Panc1 (cell line): ENCODE measurements around the gene ALPL. TPM values are rescaled to one million over a fixed set of nuclear protein-coding genes. Genes with fewer than 3 reads are reported as not detected.

Experiments used
- ATAC-seq: fragments of 200-7000 bp; cut with Tn5 transposase; 2 replicates; pipeline ENCODE4 v1.9.1; 2020; ENCODE audit warnings: mild to moderate bottlenecking, moderate library complexity
- BruUV-seq: library from RNA; stranded (reverse); fragments of 400-500 nt; replicated peaks from 2 replicates; lab custom pipeline; 2021; lab: Mats Ljungman, UMichigan
- CTCF ChIA-PET: fragments of 300-600 bp; sonication (Branson Sonifier 250); formaldehyde crosslinking; loops from one replicate; lab custom pipeline; 2022; ENCODE audit warnings: antibody characterized with exemption; lab: Charles Lee
- POLR2A ChIA-PET: fragments of 300-600 bp; sonication (Branson Sonifier 250); formaldehyde crosslinking; loops from one replicate; lab custom pipeline; 2022; ENCODE audit warnings: antibody characterized with exemption; lab: Charles Lee
- DNase-seq: peaks from one replicate; pipeline ENCODE4 v3.0.0-alpha.2; 2010; ENCODE audit warnings: low read depth, low spot score
- H3K27ac ChIP-seq: 2 replicates; pipeline ENCODE4 v1.5.1; 2011; ENCODE audit warnings: mild to moderate bottlenecking, low read length, inconsistent platforms
- H3K27me3 ChIP-seq: fragments of 200-500 bp; sonication (Bioruptor generic); 2 replicates; pipeline ENCODE4 v1.6.0; 2014; ENCODE audit warnings: low read length, inconsistent platforms; ENCODE audit not compliant: control insufficient read depth, insufficient read depth
- H3K36me3 ChIP-seq: fragments of 200-500 bp; sonication (Bioruptor generic); 2 replicates; pipeline ENCODE4 v1.5.1; 2014; ENCODE audit warnings: inconsistent platforms, mild to moderate bottlenecking, low read length, moderate library complexity; ENCODE audit not compliant: control insufficient read depth, insufficient read depth
- H3K4me1 ChIP-seq: 2 replicates; pipeline ENCODE4 v1.5.1; 2011; ENCODE audit warnings: inconsistent platforms, mild to moderate bottlenecking, low read length, moderate library complexity; ENCODE audit not compliant: control insufficient read depth, insufficient read depth
- H3K4me3 ChIP-seq, 2 experiments: 2 replicates each; pipeline ENCODE4 v1.5.1; 2011 to 2012; ENCODE audit warnings: low read depth in 2 of 2, low read length in 2 of 2, mild to moderate bottlenecking in 2 of 2, inconsistent platforms in 1 of 2, moderate library complexity in 1 of 2
- H3K9me3 ChIP-seq: fragments of 200-500 bp; sonication (Bioruptor generic); 2 replicates; pipeline ENCODE4 v1.5.1; 2014; ENCODE audit warnings: low read depth, mild to moderate bottlenecking, inconsistent platforms, low read length, moderate library complexity; ENCODE audit not compliant: control insufficient read depth, insufficient read depth
- CTCF ChIP-seq: fragments of 450-650 bp; IDR thresholded peaks from 2 replicates; pipeline ENCODE4 v1.5.1; 2017; ENCODE audit warnings: mild to moderate bottlenecking
- POLR2AphosphoS5 ChIP-seq: IDR thresholded peaks from 2 replicates; pipeline ENCODE4 v1.6.1; 2012; ENCODE audit warnings: mild to moderate bottlenecking, low read depth, low read length, moderate library complexity
- SIN3A ChIP-seq: IDR thresholded peaks from 2 replicates; pipeline ENCODE4 v1.6.1; 2012; ENCODE audit warnings: low read depth, mild to moderate bottlenecking, low read length, moderate library complexity, borderline replicate concordance; ENCODE audit not compliant: insufficient read depth
- TCF7L2 ChIP-seq: IDR thresholded peaks from 2 replicates; pipeline ENCODE4 v1.6.1; 2011; ENCODE audit warnings: mild to moderate bottlenecking, low read depth, low read length, inconsistent platforms
- in situ Hi-C: cut with HindIII; loops from 2 replicates; pipeline ENCODE4 v1.10.0; 2016; ENCODE audit warnings: low sequenced_read_pairs, low pct_unique_long_range_greater_than_20kb
- intact Hi-C: fragments of 100-400 bp; cut with micrococcal nuclease; formaldehyde crosslinking; loops from one replicate; pipeline ENCODE4 v1.10.0; 2022; ENCODE audit not compliant: unreplicated experiment
- total RNA-seq: library from RNA; stranded (reverse); gene quantifications from one replicate; pipeline ENCODE4 v1.2.1, GENCODE V29; 2021; ENCODE audit not compliant: unreplicated experiment
- TF ChIP-seq, protein P1 (sequence below), 2 experiments: IDR thresholded peaks; 2 replicates each; pipeline ENCODE4 v1.6.1; 2011 to 2012; ENCODE audit warnings: low read depth in 2 of 2, control low read depth in 1 of 2, low read length in 1 of 2, mild to moderate bottlenecking in 1 of 2, moderate library complexity in 1 of 2; ENCODE audit not compliant: insufficient read depth in 1 of 2

Gene ALPL
- total RNA-seq, 1 experiment from 2014 or later: 0.82 TPM

GRCh38 chr1:21536218-21536617 lies 27.0 kb downstream of the ALPL start:
- Histone ChIP-seq H3K9me3 (no peaks in the 10 kb centered on the region), H3K4me1 (no peaks in the 10 kb centered on the region), H3K4me3 (no peak overlapping the region), H3K36me3 (no peaks in the 10 kb centered on the region), H3K27me3 (no peaks in the 10 kb centered on the region), H3K27ac (no peak overlapping the region)
- POLR2A ChIA-PET: no interaction called here
- intact Hi-C loops (loop anchor here (10.0 kb wide), 1 partner anchor 119 kb away; no protein-coding TSS in a partner anchor), in situ Hi-C loops (no loop called here)
- no peak for DNase-seq
- no peak for TF ChIP-seq SIN3A
- no peak for TF ChIP-seq TCF7L2
- TF ChIP-seq CTCF: no peak
- TF ChIP-seq, protein P1, sequence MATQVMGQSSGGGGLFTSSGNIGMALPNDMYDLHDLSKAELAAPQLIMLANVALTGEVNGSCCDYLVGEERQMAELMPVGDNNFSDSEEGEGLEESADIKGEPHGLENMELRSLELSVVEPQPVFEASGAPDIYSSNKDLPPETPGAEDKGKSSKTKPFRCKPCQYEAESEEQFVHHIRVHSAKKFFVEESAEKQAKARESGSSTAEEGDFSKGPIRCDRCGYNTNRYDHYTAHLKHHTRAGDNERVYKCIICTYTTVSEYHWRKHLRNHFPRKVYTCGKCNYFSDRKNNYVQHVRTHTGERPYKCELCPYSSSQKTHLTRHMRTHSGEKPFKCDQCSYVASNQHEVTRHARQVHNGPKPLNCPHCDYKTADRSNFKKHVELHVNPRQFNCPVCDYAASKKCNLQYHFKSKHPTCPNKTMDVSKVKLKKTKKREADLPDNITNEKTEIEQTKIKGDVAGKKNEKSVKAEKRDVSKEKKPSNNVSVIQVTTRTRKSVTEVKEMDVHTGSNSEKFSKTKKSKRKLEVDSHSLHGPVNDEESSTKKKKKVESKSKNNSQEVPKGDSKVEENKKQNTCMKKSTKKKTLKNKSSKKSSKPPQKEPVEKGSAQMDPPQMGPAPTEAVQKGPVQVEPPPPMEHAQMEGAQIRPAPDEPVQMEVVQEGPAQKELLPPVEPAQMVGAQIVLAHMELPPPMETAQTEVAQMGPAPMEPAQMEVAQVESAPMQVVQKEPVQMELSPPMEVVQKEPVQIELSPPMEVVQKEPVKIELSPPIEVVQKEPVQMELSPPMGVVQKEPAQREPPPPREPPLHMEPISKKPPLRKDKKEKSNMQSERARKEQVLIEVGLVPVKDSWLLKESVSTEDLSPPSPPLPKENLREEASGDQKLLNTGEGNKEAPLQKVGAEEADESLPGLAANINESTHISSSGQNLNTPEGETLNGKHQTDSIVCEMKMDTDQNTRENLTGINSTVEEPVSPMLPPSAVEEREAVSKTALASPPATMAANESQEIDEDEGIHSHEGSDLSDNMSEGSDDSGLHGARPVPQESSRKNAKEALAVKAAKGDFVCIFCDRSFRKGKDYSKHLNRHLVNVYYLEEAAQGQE (IDR thresholded peaks at IDR 0.05; ENCODE audit: insufficient read depth in 1 of 2, low read depth in 2 of 2, low read length in 1 of 2): no peak
- TF ChIP-seq POLR2AphosphoS5: no peak
- no TSS peak for BruUV-seq
- CTCF ChIA-PET: no interaction called here
- no peak for ATAC-seq

DNA sequence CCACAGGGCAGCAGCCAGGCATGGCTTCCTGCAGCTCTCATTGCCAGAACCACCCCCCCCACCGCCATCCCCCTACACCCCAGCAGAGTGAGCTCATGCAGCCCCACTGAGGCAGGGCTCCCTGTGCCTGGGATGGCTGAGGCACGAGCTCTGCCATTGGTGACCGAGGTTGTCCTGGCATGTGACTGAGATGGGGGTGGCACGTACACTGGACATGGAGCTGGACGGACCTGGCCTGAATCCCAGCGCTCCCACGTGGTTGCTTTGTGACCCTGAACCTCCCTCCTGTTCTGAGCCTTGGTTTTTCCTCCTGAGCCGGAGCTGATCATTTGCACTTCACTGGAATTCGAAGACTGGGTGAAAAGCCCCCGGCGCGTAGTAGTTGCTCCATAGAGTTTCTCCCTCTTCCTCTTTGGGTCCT lies 28.3 kb downstream of the ALPL start:
- Histone ChIP-seq H3K36me3 (no peaks in the 10 kb centered on the region), H3K9me3 (no peaks in the 10 kb centered on the region), H3K27me3 (no peaks in the 10 kb centered on the region), H3K27ac (no peak overlapping the region), H3K4me3 (no peak overlapping the region), H3K4me1 (no peaks in the 10 kb centered on the region)
- ChIA-PET CTCF (interaction anchor here (0.6 kb wide), 3 partner anchors 14 to 36 kb away, joined by 4 to 7 read pairs (median 5); no protein-coding TSS in a partner anchor), POLR2A (interaction anchor here (0.5 to 0.7 kb wide), 2 partner anchors 119 to 218 kb away, joined by 7 to 16 read pairs; no protein-coding TSS in a partner anchor)
- intact Hi-C loops (loop anchor here (10.0 kb wide), 1 partner anchor 117 kb away; no protein-coding TSS in a partner anchor), in situ Hi-C loops (no loop called here)
- TF ChIP-seq CTCF: no peak
- TF ChIP-seq, protein P1 (IDR thresholded peaks at IDR 0.05; ENCODE audit: insufficient read depth in 1 of 2, low read depth in 2 of 2, low read length in 1 of 2): no peak
- no peak for TF ChIP-seq TCF7L2
- TF ChIP-seq POLR2AphosphoS5: no peak
- TF ChIP-seq SIN3A: no peak
- DNase-seq: no peak
- no peak for ATAC-seq
- no TSS peak for BruUV-seq
